Endothelial cell of umbilical vein (primary cell): ENCODE results near the gene ABHD8. TPM values are rescaled to one million over a fixed set of nuclear protein-coding genes. Genes with fewer than 3 reads are reported as not detected.
A peak's percentile ranks its signal among the peaks of the same experiment; 100 is the strongest.

Experiments
- BruUV-seq: library from RNA; stranded (reverse); fragments of 400-500 nt; replicated peaks from 2 replicates; lab custom pipeline; 2021; lab: Mats Ljungman, UMichigan
- CTCF ChIA-PET: fragments of 300-600, 350-600 bp; sonication (Branson Sonifier 250); formaldehyde crosslinking; loops from one replicate; lab custom pipeline; 2021; ENCODE audit warnings: antibody characterized with exemption, inconsistent platforms; lab: Charles Lee
- POLR2A ChIA-PET: fragments of 300-600, 350-600 bp; sonication (Branson Sonifier 250); formaldehyde crosslinking; loops from one replicate; lab custom pipeline; 2021; ENCODE audit warnings: antibody characterized with exemption, inconsistent platforms; lab: Charles Lee
- DNase-seq: peaks from one replicate; pipeline ENCODE4 v3.0.0-alpha.2; 2011; ENCODE audit warnings: low read depth, low spot score
- FAIRE-seq: peaks from 2 replicates; lab custom pipeline; 2011; peaks lifted over from hg19 to GRCh38; lab: Jason Lieb, UNC
- H2AFZ ChIP-seq: 2 replicates; pipeline ENCODE4 v1.6.0; 2012; ENCODE audit warnings: low read depth, low read length, control low read depth, inconsistent platforms
- H3K27ac ChIP-seq: 2 replicates; pipeline ENCODE4 v1.5.1; 2011; ENCODE audit warnings: low read depth, mild to moderate bottlenecking, control low read depth, low read length, moderate library complexity; ENCODE audit not compliant: insufficient read depth
- H3K27me3 ChIP-seq, 2 experiments: 2 replicates each; pipeline versions ENCODE4 v1.6.0 to v1.6.1; 2011; ENCODE audit warnings: low read length in 2 of 2, mixed read lengths in 1 of 2; ENCODE audit not compliant: control insufficient read depth in 2 of 2, insufficient read depth in 2 of 2
- H3K36me3 ChIP-seq, 2 experiments: 2 replicates in 1 of 2; 3 replicates in 1 of 2; pipeline ENCODE4 v1.5.1; 2011; ENCODE audit warnings: low read length in 2 of 2, mild to moderate bottlenecking in 1 of 2, moderate library complexity in 1 of 2; ENCODE audit not compliant: control insufficient read depth in 2 of 2, insufficient read depth in 2 of 2; ENCODE audit errors: extremely low read depth in 1 of 2
- H3K4me1 ChIP-seq: 3 replicates; pipeline ENCODE4 v1.5.1; 2011; ENCODE audit warnings: mild to moderate bottlenecking, low read length; ENCODE audit not compliant: control insufficient read depth, insufficient read depth; ENCODE audit errors: extremely low read depth
- H3K4me2 ChIP-seq: 2 replicates; pipeline ENCODE4 v1.6.1; 2011; ENCODE audit warnings: low read length, control low read depth, mixed read lengths; ENCODE audit not compliant: insufficient read depth
- H3K4me3 ChIP-seq, 3 experiments: fragments of 200-600 bp in 1 of 3; sonication (generic), shearing (Covaris generic) in 1 of 3; replicated peaks in 1 of 3; 2 replicates each; pipeline ENCODE4 v1.5.1; 2011 to 2016; ENCODE audit warnings: control low read depth in 3 of 3, low read length in 3 of 3, mild to moderate bottlenecking in 2 of 3, inconsistent platforms in 1 of 3, low read depth in 1 of 3, moderate library complexity in 1 of 3; ENCODE audit not compliant: insufficient read depth in 1 of 3
- H3K79me2 ChIP-seq: 2 replicates; pipeline ENCODE4 v1.6.0; 2012; ENCODE audit warnings: low read length, inconsistent platforms; ENCODE audit not compliant: control insufficient read depth, insufficient read depth
- H3K9ac ChIP-seq: replicated peaks from 2 replicates; pipeline ENCODE3; 2011; ENCODE audit warnings: low read length, control low read depth; ENCODE audit not compliant: insufficient read depth; ENCODE audit errors: extremely low read depth
- H3K9me1 ChIP-seq: replicated peaks from 3 replicates; pipeline ENCODE4 v1.6.0; 2011; ENCODE audit warnings: mild to moderate bottlenecking, low read length; ENCODE audit not compliant: control insufficient read depth, insufficient read depth; ENCODE audit errors: extremely low read depth
- H3K9me3 ChIP-seq: replicated peaks from 2 replicates; pipeline ENCODE4 v1.5.1; 2012; ENCODE audit warnings: low read length, inconsistent platforms; ENCODE audit not compliant: control insufficient read depth, insufficient read depth
- H4K20me1 ChIP-seq: replicated peaks from 2 replicates; pipeline ENCODE3; 2011; ENCODE audit warnings: mild to moderate bottlenecking, low read length; ENCODE audit not compliant: control insufficient read depth, insufficient read depth; ENCODE audit errors: extremely low read depth
- EZH2 ChIP-seq: IDR thresholded peaks from 2 replicates; pipeline ENCODE4 v1.6.1; 2012; ENCODE audit warnings: borderline replicate concordance, low read depth, mild to moderate bottlenecking, moderate library complexity, low read length, inconsistent platforms; ENCODE audit not compliant: severe bottlenecking
- FOS ChIP-seq: IDR thresholded peaks from 2 replicates; pipeline ENCODE4 v1.6.1; 2011; ENCODE audit warnings: mild to moderate bottlenecking, low read length, moderate library complexity, borderline replicate concordance; ENCODE audit not compliant: insufficient read depth
- GATA2 ChIP-seq: IDR thresholded peaks from 2 replicates; pipeline ENCODE4 v1.7.0; 2011; ENCODE audit warnings: low read depth, mild to moderate bottlenecking, moderate library complexity, mixed read lengths, low read length; ENCODE audit not compliant: insufficient read length, insufficient read depth
- JUN ChIP-seq: IDR thresholded peaks from 2 replicates; pipeline ENCODE4 v1.6.1; 2011; ENCODE audit warnings: borderline replicate concordance, low read depth; ENCODE audit not compliant: insufficient read length, insufficient read depth
- MYC ChIP-seq: IDR thresholded peaks from one replicate; pipeline ENCODE4 v1.6.1; 2011; ENCODE audit warnings: mild to moderate bottlenecking, low read depth, low read length
- POLR2A ChIP-seq: IDR thresholded peaks from 2 replicates; pipeline ENCODE4 v1.6.1; 2012; ENCODE audit warnings: low read depth, mild to moderate bottlenecking, control low read depth, low read length
- POLR2AphosphoS5 ChIP-seq: IDR thresholded peaks from 2 replicates; pipeline ENCODE4 v1.6.1; 2012; ENCODE audit warnings: low read depth, mild to moderate bottlenecking, control low read depth, low read length, moderate library complexity; ENCODE audit not compliant: insufficient read depth
- dilution Hi-C: fragments of 300-500 bp; cut with MboI; formaldehyde crosslinking; loops from one replicate; pipeline ENCODE4 v1.15.0; 2019; ENCODE audit warnings: low sequenced_read_pairs; ENCODE audit not compliant: extremely low pct_ligation_motif_present
- intact Hi-C: fragments of 100-400 bp; cut with micrococcal nuclease; formaldehyde crosslinking; loops from one replicate; pipeline ENCODE4 v1.10.0; 2022
- polyA plus RNA-seq, 4 experiments: library from polyadenylated mRNA; depleted of rRNA in 3 of 4; stranded (reverse) in 3 of 4; unstranded in 1 of 4; fragments of >200 nt; gene quantifications; 2 replicates each; pipeline versions ENCODE4 v1.2.1 to v1.2.3, GENCODE V29; 2011 to 2012; ENCODE audit warnings: missing spikeins in 1 of 4
- total RNA-seq: library from RNA; stranded (reverse); gene quantifications from 2 replicates; pipeline ENCODE4 v1.2.3, GENCODE V29; 2021
- TF ChIP-seq, protein P1 (sequence below): IDR thresholded peaks from 2 replicates; pipeline ENCODE4 v1.6.1; 2011; ENCODE audit not compliant: insufficient read depth, insufficient read length
- TF ChIP-seq, protein P2 (sequence below), 2 donors: IDR thresholded peaks; 1 replicate in 1 of 2; 2 replicates in 1 of 2; pipeline ENCODE4 v1.5.1; 2011; ENCODE audit warnings: low read length in 2 of 2, mild to moderate bottlenecking in 2 of 2, moderate library complexity in 2 of 2, control low read depth in 1 of 2, inconsistent platforms in 1 of 2, low read depth in 1 of 2; ENCODE audit not compliant: insufficient read depth in 1 of 2; ENCODE audit errors: extremely low read depth in 1 of 2

The ABHD8 gene
- total and polyA plus RNA-seq, 2 donors (not counting 3 experiments of a cell fraction or from before 2014, with no cell fraction given), result 5.9 to 8.7 TPM

DNA sequence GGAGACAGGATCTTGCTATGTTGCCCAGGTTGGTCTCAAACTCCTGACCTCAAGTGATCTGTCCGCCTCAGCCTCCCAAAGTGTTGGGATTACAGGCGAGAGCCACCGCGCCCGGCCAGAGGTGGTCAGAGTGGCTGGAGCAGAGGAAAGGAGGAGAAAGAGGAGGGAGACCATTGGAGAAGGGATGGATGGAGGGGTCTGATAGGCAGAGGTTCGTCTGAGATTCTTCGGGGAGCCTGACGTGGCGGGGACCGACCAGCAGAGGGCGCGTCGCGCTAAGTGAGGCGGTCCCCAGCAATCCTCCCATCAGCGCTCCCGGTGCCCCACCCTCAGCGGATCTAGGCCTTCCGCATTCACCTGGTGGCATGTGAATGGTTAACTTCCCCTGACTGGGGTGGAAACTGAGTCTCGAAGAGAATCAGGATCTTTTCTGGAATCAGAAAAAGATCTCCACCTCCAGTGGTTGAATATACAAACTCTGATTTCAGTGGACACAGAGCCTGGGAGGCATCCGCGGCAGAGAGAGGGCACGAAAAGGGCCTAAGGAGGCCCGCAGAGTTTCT lies 43.0 kb upstream of the ABHD8 start:
- intact Hi-C loops, result loop anchor here (1.0 to 2.0 kb wide), 4 partner anchors 40 to 120 kb away; no protein-coding TSS in a partner anchor
- H3K9ac ChIP-seq, result no peak overlapping the region
- H3K4me3 ChIP-seq, result no peak overlapping the region
- no peaks in the 10 kb centered on the region for H3K9me1 ChIP-seq
- H3K36me3 ChIP-seq, result no peaks in the 10 kb centered on the region
- FAIRE-seq (peak; percentile 92), DNase-seq (peak; percentile 62)
- ChIA-PET CTCF (interaction anchor here (0.5 to 7.0 kb wide), 3 partner anchors 40 to 53 kb away, joined by 3 to 180 read pairs (median 6); no protein-coding TSS in a partner anchor), POLR2A (no interaction called here)
- TF ChIP-seq EZH2 (no peak), MYC (no peak), POLR2A (no peak), POLR2AphosphoS5 (peak; percentile 20), FOS (no peak), JUN (no peak), GATA2 (no peak)
- TF ChIP-seq, protein P1, sequence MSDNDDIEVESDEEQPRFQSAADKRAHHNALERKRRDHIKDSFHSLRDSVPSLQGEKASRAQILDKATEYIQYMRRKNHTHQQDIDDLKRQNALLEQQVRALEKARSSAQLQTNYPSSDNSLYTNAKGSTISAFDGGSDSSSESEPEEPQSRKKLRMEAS, result no peak
- TF ChIP-seq, protein P2, sequence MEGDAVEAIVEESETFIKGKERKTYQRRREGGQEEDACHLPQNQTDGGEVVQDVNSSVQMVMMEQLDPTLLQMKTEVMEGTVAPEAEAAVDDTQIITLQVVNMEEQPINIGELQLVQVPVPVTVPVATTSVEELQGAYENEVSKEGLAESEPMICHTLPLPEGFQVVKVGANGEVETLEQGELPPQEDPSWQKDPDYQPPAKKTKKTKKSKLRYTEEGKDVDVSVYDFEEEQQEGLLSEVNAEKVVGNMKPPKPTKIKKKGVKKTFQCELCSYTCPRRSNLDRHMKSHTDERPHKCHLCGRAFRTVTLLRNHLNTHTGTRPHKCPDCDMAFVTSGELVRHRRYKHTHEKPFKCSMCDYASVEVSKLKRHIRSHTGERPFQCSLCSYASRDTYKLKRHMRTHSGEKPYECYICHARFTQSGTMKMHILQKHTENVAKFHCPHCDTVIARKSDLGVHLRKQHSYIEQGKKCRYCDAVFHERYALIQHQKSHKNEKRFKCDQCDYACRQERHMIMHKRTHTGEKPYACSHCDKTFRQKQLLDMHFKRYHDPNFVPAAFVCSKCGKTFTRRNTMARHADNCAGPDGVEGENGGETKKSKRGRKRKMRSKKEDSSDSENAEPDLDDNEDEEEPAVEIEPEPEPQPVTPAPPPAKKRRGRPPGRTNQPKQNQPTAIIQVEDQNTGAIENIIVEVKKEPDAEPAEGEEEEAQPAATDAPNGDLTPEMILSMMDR (IDR thresholded peaks at IDR 0.05; ENCODE audit: extremely low read depth in 1 of 2, insufficient read depth in 1 of 2, low read depth in 1 of 2, low read length in 2 of 2), result peak; percentile 86 to 96
- no peak overlapping the region for H2AFZ ChIP-seq
- H4K20me1 ChIP-seq, result no peaks in the 10 kb centered on the region
- H3K79me2 ChIP-seq, result no peaks in the 10 kb centered on the region
- BruUV-seq, result no TSS peak
- no peaks in the 10 kb centered on the region for H3K27me3 ChIP-seq
- no peak overlapping the region for H3K27ac ChIP-seq
- peaks cover 25% of the 10 kb centered on the region for H3K4me1 ChIP-seq
- H3K4me2 ChIP-seq, result no peak overlapping the region
- dilution Hi-C loops, result no loop called here
- no peaks in the 10 kb centered on the region for H3K9me3 ChIP-seq
